Caco-2 (cell line): ENCODE data around the gene INTS7. TPM values are rescaled to one million over a fixed set of nuclear protein-coding genes. Genes with fewer than 3 reads are reported as not detected.

Experiments used
- BruUV-seq: library from RNA; stranded (reverse); fragments of 400-500 nt; replicated peaks from 2 replicates; lab custom pipeline; 2021; lab: Mats Ljungman, UMichigan
- CTCF ChIA-PET: fragments of 300-600 bp; sonication (Branson Sonifier 250); formaldehyde crosslinking; loops from one replicate; lab custom pipeline; 2022; ENCODE audit warnings: antibody characterized with exemption; lab: Charles Lee
- POLR2A ChIA-PET: fragments of 300-600 bp; sonication (Branson Sonifier 250); formaldehyde crosslinking; loops from one replicate; lab custom pipeline; 2022; ENCODE audit warnings: antibody characterized with exemption; lab: Charles Lee
- DNase-seq, 2 experiments: peaks; one replicate each; pipeline versions ENCODE4 v3.0.0 to v3.0.0-alpha.2; 2020 to 2022
- H3K27me3 ChIP-seq: replicated peaks from 2 replicates; pipeline ENCODE4 v1.6.0; 2011; ENCODE audit warnings: low read length; ENCODE audit not compliant: control insufficient read depth, insufficient read depth
- H3K36me3 ChIP-seq: 2 replicates; pipeline ENCODE4 v1.5.1; 2011; ENCODE audit warnings: low read length; ENCODE audit not compliant: control insufficient read depth, insufficient read depth
- H3K4me1 ChIP-seq: fragments of 250-450 bp; sonication (Bioruptor Pico); 2 replicates; pipeline ENCODE4 v1.5.1; 2020; ENCODE audit warnings: mild to moderate bottlenecking
- H3K4me3 ChIP-seq: 2 replicates; pipeline ENCODE4 v1.5.1; 2011; ENCODE audit warnings: low read depth, mild to moderate bottlenecking, control low read depth, low read length
- H3K9me3 ChIP-seq: fragments of 250-450 bp; sonication (Bioruptor Pico); 2 replicates; pipeline ENCODE4 v1.5.1; 2020; ENCODE audit warnings: mild to moderate bottlenecking, moderate library complexity
- H3K27ac Mint-ChIP-seq: one replicate; pipeline ENCODE4 v1.8.0; 2022; ENCODE audit warnings: mixed read lengths; ENCODE audit not compliant: unreplicated experiment
- H3K27me3 Mint-ChIP-seq: one replicate; pipeline ENCODE4 v1.8.0; 2022; ENCODE audit warnings: mixed read lengths; ENCODE audit not compliant: insufficient read depth, unreplicated experiment
- H3K36me3 Mint-ChIP-seq: one replicate; pipeline ENCODE4 v1.8.0; 2022; ENCODE audit warnings: mild to moderate bottlenecking, mixed read lengths; ENCODE audit not compliant: insufficient read depth, unreplicated experiment
- H3K4me1 Mint-ChIP-seq: one replicate; pipeline ENCODE4 v1.8.0; 2022; ENCODE audit warnings: low read depth, mixed read lengths; ENCODE audit not compliant: unreplicated experiment
- H3K4me3 Mint-ChIP-seq: one replicate; pipeline ENCODE4 v1.8.0; 2022; ENCODE audit warnings: mild to moderate bottlenecking, moderate library complexity, mixed read lengths; ENCODE audit not compliant: unreplicated experiment
- H3K9me3 Mint-ChIP-seq: one replicate; pipeline ENCODE4 v1.8.0; 2022; ENCODE audit warnings: mixed read lengths; ENCODE audit not compliant: unreplicated experiment
- CTCF ChIP-seq, 2 experiments: fragments of 200-600 bp in 1 of 2; IDR thresholded peaks; 1 replicate in 1 of 2; 2 replicates in 1 of 2; pipeline versions ENCODE4 v1.5.1 to v1.8.0; 2011 to 2022; ENCODE audit warnings: antibody characterized with exemption in 1 of 2, control low read depth in 1 of 2, inconsistent platforms in 1 of 2, low read depth in 1 of 2, low read length in 1 of 2, mild to moderate bottlenecking in 1 of 2, moderate library complexity in 1 of 2; ENCODE audit not compliant: insufficient read depth in 1 of 2, severe bottlenecking in 1 of 2, unreplicated experiment in 1 of 2
- intact Hi-C: fragments of 100-400 bp; cut with micrococcal nuclease; formaldehyde crosslinking; loops from one replicate; pipeline ENCODE4 v1.10.0; 2022; ENCODE audit not compliant: unreplicated experiment
- total RNA-seq: library from RNA; stranded (reverse); gene quantifications from 2 replicates; pipeline ENCODE4 v1.2.3, GENCODE V29; 2022

The INTS7 gene
- total RNA-seq, 1 experiment from 2014 or later, result 31.9 TPM

- H3K9me3 Mint-ChIP-seq, result no peaks in the 10 kb centered on the region
- no peaks in the 10 kb centered on the region for H3K4me1 Mint-ChIP-seq
- no peak overlapping the region for H3K4me3 ChIP-seq
- DNase-seq, result peak in 1 of 2 experiments; percentile 36
- CTCF ChIA-PET, result interaction anchor here (0.9 to 3.3 kb wide), 15 partner anchors 9 to 407 kb away, joined by 3 to 50 read pairs (median 4); no protein-coding TSS in a partner anchor
- peak; percentile 63 to 70 for TF ChIP-seq CTCF (IDR thresholded peaks at IDR 0.05; ENCODE audit: insufficient read depth in 1 of 2, low read depth in 1 of 2, low read length in 1 of 2, severe bottlenecking in 1 of 2, unreplicated experiment in 1 of 2)
- H3K27ac Mint-ChIP-seq, result no peak overlapping the region
- H3K27me3 ChIP-seq, result no peaks in the 10 kb centered on the region
- POLR2A ChIA-PET, result interaction anchor here (0.9 to 1.3 kb wide), 2 partner anchors 214 to 215 kb away, joined by 4 to 8 read pairs; no protein-coding TSS in a partner anchor
- peaks cover 68% of the 10 kb centered on the region for H3K36me3 Mint-ChIP-seq
- BruUV-seq, result no TSS peak
- H3K36me3 ChIP-seq, result no peaks in the 10 kb centered on the region
- H3K4me1 ChIP-seq, result no peaks in the 10 kb centered on the region
- no peak overlapping the region for H3K4me3 Mint-ChIP-seq
- intact Hi-C loops, result loop anchor here (1.0 to 2.0 kb wide), 3 partner anchors 222 to 297 kb away; no protein-coding TSS in a partner anchor
- no peaks in the 10 kb centered on the region for H3K9me3 ChIP-seq
- no peaks in the 10 kb centered on the region for H3K27me3 Mint-ChIP-seq
Measured at GRCh38 chr1:212070720-212071302, 35.5 kb upstream of the INTS7 start.

GRCh38 chr1:212067787-212068186 lies 32.4 kb upstream of the INTS7 start:
- POLR2A ChIA-PET, result no interaction called here

More at GRCh38 chr1:212067787-212068186, 32.4 kb upstream of the INTS7 start:
- Histone ChIP-seq H3K9me3 (no peaks in the 10 kb centered on the region), H3K36me3 (no peaks in the 10 kb centered on the region), H3K27me3 (no peaks in the 10 kb centered on the region), H3K4me1 (no peaks in the 10 kb centered on the region), H3K4me3 (no peak overlapping the region)
- TF ChIP-seq CTCF (IDR thresholded peaks at IDR 0.05; ENCODE audit: insufficient read depth in 1 of 2, low read depth in 1 of 2, low read length in 1 of 2, severe bottlenecking in 1 of 2, unreplicated experiment in 1 of 2), result no peak
- no peak overlapping the region for H3K27ac Mint-ChIP-seq
- no peak overlapping the region for H3K4me3 Mint-ChIP-seq
- no peaks in the 10 kb centered on the region for H3K9me3 Mint-ChIP-seq
- no peaks in the 10 kb centered on the region for H3K4me1 Mint-ChIP-seq
- DNase-seq, result no peak
- H3K36me3 Mint-ChIP-seq, result peaks cover 76% of the 10 kb centered on the region
- CTCF ChIA-PET, result no interaction called here
- no peaks in the 10 kb centered on the region for H3K27me3 Mint-ChIP-seq
- intact Hi-C loops, result no loop called here
- no TSS peak for BruUV-seq
